Measurements from ENCODE around the gene MAPK8IP3. TPM values are rescaled to one million over a fixed set of nuclear protein-coding genes. Genes with fewer than 3 reads are reported as not detected.

The MAPK8IP3 gene
- total RNA-seq, 1 donor from 2014 or later = 32.6 TPM

DNA sequence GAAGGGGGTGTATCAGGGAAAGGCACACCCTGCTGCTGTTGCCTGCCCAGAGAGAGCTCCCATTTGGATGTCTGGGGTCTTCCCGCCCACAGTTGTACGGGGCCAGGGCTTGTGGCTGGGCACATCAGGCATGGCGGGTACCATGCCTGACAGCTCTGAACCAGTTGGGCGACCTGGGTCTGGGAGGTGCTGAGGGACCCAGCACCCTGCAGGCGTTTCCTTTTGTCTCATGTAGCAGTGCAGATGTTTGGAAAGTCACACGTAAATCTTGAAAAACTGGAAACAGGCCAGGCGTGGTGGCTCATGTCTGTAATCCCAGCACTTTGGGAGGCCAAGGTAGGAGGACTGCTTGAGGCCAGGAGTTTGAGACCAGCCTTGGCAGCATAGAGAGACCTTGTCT is 36.3 kb upstream of the MAPK8IP3 start:
- H3K36me3 ChIP-seq (ENCODE audit: control insufficient read depth, insufficient read depth, low read length) = peaks cover 3% of the 10 kb centered on the region

DNA sequence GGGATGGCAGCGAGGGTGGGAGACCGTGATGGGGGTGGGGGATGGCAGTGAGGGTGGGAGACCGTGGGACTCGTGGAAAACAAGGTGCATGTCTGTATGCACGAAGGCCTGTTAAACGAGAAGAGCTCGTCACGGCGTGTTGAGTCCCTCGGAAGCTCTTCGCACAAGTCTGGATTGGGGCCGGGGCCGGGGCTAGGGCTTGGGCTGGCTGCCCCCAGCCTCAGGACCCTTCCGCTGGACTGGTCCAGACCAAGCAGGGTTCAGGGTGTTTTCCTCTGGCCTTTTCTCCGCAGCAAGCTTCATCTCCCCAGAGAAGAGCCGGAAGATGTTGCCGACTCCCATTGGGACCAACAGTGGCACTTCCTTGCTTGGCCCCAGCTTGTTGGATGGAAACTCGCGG is 35.6 kb upstream of the MAPK8IP3 start:
- no peaks in the 10 kb centered on the region for H3K27me3 ChIP-seq (ENCODE audit: control insufficient read depth, insufficient read depth, low read length)
- H3K36me3 ChIP-seq (ENCODE audit: control insufficient read depth, insufficient read depth, low read length) = peaks cover 3% of the 10 kb centered on the region
- H3K4me3 ChIP-seq (ENCODE audit: low read depth, low read length) = no peak overlapping the region
- TF ChIP-seq, protein P1, sequence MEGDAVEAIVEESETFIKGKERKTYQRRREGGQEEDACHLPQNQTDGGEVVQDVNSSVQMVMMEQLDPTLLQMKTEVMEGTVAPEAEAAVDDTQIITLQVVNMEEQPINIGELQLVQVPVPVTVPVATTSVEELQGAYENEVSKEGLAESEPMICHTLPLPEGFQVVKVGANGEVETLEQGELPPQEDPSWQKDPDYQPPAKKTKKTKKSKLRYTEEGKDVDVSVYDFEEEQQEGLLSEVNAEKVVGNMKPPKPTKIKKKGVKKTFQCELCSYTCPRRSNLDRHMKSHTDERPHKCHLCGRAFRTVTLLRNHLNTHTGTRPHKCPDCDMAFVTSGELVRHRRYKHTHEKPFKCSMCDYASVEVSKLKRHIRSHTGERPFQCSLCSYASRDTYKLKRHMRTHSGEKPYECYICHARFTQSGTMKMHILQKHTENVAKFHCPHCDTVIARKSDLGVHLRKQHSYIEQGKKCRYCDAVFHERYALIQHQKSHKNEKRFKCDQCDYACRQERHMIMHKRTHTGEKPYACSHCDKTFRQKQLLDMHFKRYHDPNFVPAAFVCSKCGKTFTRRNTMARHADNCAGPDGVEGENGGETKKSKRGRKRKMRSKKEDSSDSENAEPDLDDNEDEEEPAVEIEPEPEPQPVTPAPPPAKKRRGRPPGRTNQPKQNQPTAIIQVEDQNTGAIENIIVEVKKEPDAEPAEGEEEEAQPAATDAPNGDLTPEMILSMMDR (IDR thresholded peaks at IDR 0.05; ENCODE audit: insufficient read depth, low read length, poor library complexity, severe bottlenecking) = no peak
- DNase-seq (ENCODE audit: low read depth) = no peak

More for the DNA sequence above, 36.3 kb upstream of the MAPK8IP3 start:
- no peak for DNase-seq (ENCODE audit: low read depth)
- Histone ChIP-seq H3K27me3 (ENCODE audit: control insufficient read depth, insufficient read depth, low read length) (no peaks in the 10 kb centered on the region), H3K4me3 (ENCODE audit: low read depth, low read length) (no peak overlapping the region)
- TF ChIP-seq, protein P1 (IDR thresholded peaks at IDR 0.05; ENCODE audit: insufficient read depth, low read length, poor library complexity, severe bottlenecking) = no peak

- peaks cover 3% of the 10 kb centered on the region for H3K36me3 ChIP-seq (ENCODE audit: control insufficient read depth, insufficient read depth, low read length)
- TF ChIP-seq, protein P1 (IDR thresholded peaks at IDR 0.05; ENCODE audit: insufficient read depth, low read length, poor library complexity, severe bottlenecking) = no peak
- no peak overlapping the region for H3K4me3 ChIP-seq (ENCODE audit: low read depth, low read length)
- no peak for DNase-seq (ENCODE audit: low read depth)
- H3K27me3 ChIP-seq (ENCODE audit: control insufficient read depth, insufficient read depth, low read length) = no peaks in the 10 kb centered on the region
These were observed 35.1 kb upstream of the MAPK8IP3 start for GRCh38 chr16:1670866-1671265.

- no peak for DNase-seq (ENCODE audit: low read depth)
- Histone ChIP-seq H3K4me3 (ENCODE audit: low read depth, low read length) (no peak overlapping the region), H3K36me3 (ENCODE audit: control insufficient read depth, insufficient read depth, low read length) (peaks cover 5% of the 10 kb centered on the region), H3K27me3 (ENCODE audit: control insufficient read depth, insufficient read depth, low read length) (no peaks in the 10 kb centered on the region)
- TF ChIP-seq, protein P1 (IDR thresholded peaks at IDR 0.05; ENCODE audit: insufficient read depth, low read length, poor library complexity, severe bottlenecking) = no peak
These were observed 32.4 kb upstream of the MAPK8IP3 start for GRCh38 chr16:1673424-1674151.

- Histone ChIP-seq H3K27me3 (ENCODE audit: control insufficient read depth, insufficient read depth, low read length) (no peaks in the 10 kb centered on the region), H3K36me3 (ENCODE audit: control insufficient read depth, insufficient read depth, low read length) (peaks cover 3% of the 10 kb centered on the region), H3K4me3 (ENCODE audit: low read depth, low read length) (no peak overlapping the region)
- TF ChIP-seq, protein P1 (IDR thresholded peaks at IDR 0.05; ENCODE audit: insufficient read depth, low read length, poor library complexity, severe bottlenecking) = no peak
- no peak for DNase-seq (ENCODE audit: low read depth)
These were observed 31.7 kb upstream of the MAPK8IP3 start for GRCh38 chr16:1674306-1674705.
